Nephron (organoid): Measurements from ENCODE around the gene NUDT4.

Experiments
- H3K27ac Mint-ChIP-seq, 3 experiments: 2 replicates each; pipeline ENCODE4 v1.8.0; 2020; ENCODE audit warnings: mixed read lengths in 3 of 3, mild to moderate bottlenecking in 2 of 3, moderate library complexity in 1 of 3
- H3K27me3 Mint-ChIP-seq: 2 replicates; pipeline ENCODE4 v1.8.0; 2021; ENCODE audit warnings: low read depth, mild to moderate bottlenecking, moderate library complexity, mixed read lengths
- H3K36me3 Mint-ChIP-seq: 2 replicates; pipeline ENCODE4 v1.8.0; 2020; ENCODE audit warnings: low read depth, mixed read lengths
- H3K4me1 Mint-ChIP-seq: 2 replicates; pipeline ENCODE4 v1.8.0; 2020; ENCODE audit warnings: mixed read lengths
- H3K4me3 Mint-ChIP-seq, 3 experiments: 2 replicates each; pipeline ENCODE4 v1.8.0; 2020; ENCODE audit warnings: mild to moderate bottlenecking in 3 of 3, mixed read lengths in 3 of 3, moderate library complexity in 2 of 3
- H3K9me3 Mint-ChIP-seq: 2 replicates; pipeline ENCODE4 v1.8.0; 2020; ENCODE audit warnings: mixed read lengths
- CTCF ChIP-seq, 3 experiments: fragments of 200-600 bp; sonication (generic); IDR thresholded peaks; one replicate each; pipeline ENCODE4 v1.5.0; 2021; ENCODE audit warnings: antibody characterized with exemption in 3 of 3; ENCODE audit not compliant: unreplicated experiment in 3 of 3

NUDT4 gene

GRCh38 chr12:93377252-93378195 is at the start of gene NUDT4:
NUDT4 (plus strand) TSS chr12:93377925; CDS start chr12:93378323, 398 bp downstream.
- TF ChIP-seq CTCF (IDR thresholded peaks at IDR 0.05; ENCODE audit: unreplicated experiment in 3 of 3): no peak
- Mint-ChIP-seq H3K9me3 (no peaks in the 10 kb centered on the region), H3K27me3 (no peaks in the 10 kb centered on the region), H3K4me3 (peak within 1 kb of the TSS; percentile 98 to 100 (median 100)), H3K27ac (peak within 1 kb of the TSS; percentile 96 to 99 (median 98)), H3K36me3 (peaks cover 6% of the 10 kb centered on the region), H3K4me1 (peaks cover 48% of the 10 kb centered on the region)

- Mint-ChIP-seq H3K36me3 (no peaks in the 10 kb centered on the region), H3K4me1 (peaks cover 17% of the 10 kb centered on the region), H3K27me3 (no peaks in the 10 kb centered on the region), H3K9me3 (no peaks in the 10 kb centered on the region), H3K4me3 (no peak overlapping the region), H3K27ac (no peak overlapping the region)
- TF ChIP-seq CTCF (IDR thresholded peaks at IDR 0.05; ENCODE audit: unreplicated experiment in 3 of 3): no peak
Observed at GRCh38 chr12:93333054-93333453, 44.7 kb upstream of the NUDT4 start.

GRCh38 chr12:93333828-93334227 is 43.9 kb upstream of the NUDT4 start:
- Mint-ChIP-seq H3K27me3 (no peaks in the 10 kb centered on the region), H3K4me3 (no peak overlapping the region), H3K4me1 (peaks cover 17% of the 10 kb centered on the region), H3K27ac (no peak overlapping the region), H3K9me3 (no peaks in the 10 kb centered on the region), H3K36me3 (no peaks in the 10 kb centered on the region)
- no peak for TF ChIP-seq CTCF (IDR thresholded peaks at IDR 0.05; ENCODE audit: unreplicated experiment in 3 of 3)

GRCh38 chr12:93335603-93336162 is 42.0 kb upstream of the NUDT4 start:
- H3K36me3 Mint-ChIP-seq: no peaks in the 10 kb centered on the region
- no peaks in the 10 kb centered on the region for H3K9me3 Mint-ChIP-seq
- peaks cover 17% of the 10 kb centered on the region for H3K4me1 Mint-ChIP-seq
- H3K27ac Mint-ChIP-seq: peak overlapping the region; percentile 42 to 90 (median 50)
- TF ChIP-seq CTCF (IDR thresholded peaks at IDR 0.05; ENCODE audit: unreplicated experiment in 3 of 3): no peak
- no peaks in the 10 kb centered on the region for H3K27me3 Mint-ChIP-seq
- no peak overlapping the region for H3K4me3 Mint-ChIP-seq

GRCh38 chr12:93336291-93336741 is 41.4 kb upstream of the NUDT4 start:
- Mint-ChIP-seq H3K4me1 (peaks cover 17% of the 10 kb centered on the region), H3K4me3 (no peak overlapping the region), H3K36me3 (no peaks in the 10 kb centered on the region), H3K27me3 (peaks cover 2% of the 10 kb centered on the region), H3K9me3 (no peaks in the 10 kb centered on the region), H3K27ac (peak overlapping the region; percentile 42 to 90 (median 50))
- no peak for TF ChIP-seq CTCF (IDR thresholded peaks at IDR 0.05; ENCODE audit: unreplicated experiment in 3 of 3)
